Measurements from ENCODE around the gene KRT82.
"Not testable (repeated sequence)": the region's sequence is repeated elsewhere in the genome, so short reads cannot be mapped to it uniquely, and the experiment has no call there.

The KRT82 gene

DNA sequence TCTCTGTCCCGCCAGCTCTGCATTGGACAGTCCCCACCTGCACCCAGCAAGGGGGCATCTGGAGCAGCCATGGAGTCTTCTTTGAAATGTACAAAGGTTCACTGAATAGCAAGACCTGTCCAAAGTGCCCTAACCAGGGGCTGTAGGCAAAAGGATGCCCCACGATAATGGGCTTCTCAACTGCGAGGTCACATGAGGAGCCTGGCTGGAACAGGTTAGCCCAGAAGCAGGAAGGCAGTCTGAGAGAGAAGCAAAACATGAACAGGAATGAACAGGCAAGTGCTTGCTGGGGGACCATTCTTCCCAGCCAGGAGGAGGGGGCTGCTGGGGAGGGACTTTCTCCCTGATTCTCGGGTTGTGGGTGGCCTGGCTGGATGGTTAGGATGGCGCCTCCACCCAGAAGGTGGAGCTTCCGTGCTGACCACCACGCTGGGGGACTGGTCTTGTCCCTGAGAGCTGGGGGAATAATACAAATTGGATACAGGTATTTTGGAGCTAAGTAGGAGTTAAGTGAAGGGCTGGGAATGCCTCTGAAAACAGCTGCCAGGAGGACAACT lies 46.0 kb downstream of the KRT82 start:
- DNase-seq (ENCODE audit: low read depth) = no peak

DNA sequence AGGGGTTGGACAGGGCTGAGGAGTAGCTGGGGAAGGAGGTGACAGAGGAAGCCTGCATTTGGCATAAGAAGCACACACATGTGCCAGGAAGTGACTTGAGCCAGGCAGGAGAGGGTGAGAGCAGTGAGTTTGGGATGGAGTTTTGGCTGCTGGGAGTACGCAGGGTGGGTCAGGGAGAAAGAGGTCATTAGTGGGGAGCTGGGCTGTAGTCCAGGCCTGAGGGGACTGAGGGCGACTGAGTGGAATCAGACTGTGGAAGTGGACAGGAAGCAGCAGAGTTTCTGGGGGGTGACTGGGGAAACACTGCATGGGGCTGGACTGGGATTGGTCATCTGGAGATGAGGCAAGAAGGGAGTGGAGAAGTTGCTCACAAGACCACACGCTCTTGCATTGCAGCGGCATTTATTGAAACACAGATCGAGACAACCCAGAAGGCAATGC lies 46.5 kb downstream of the KRT82 start:
- DNase-seq (ENCODE audit: low read depth) = no peak

DNA sequence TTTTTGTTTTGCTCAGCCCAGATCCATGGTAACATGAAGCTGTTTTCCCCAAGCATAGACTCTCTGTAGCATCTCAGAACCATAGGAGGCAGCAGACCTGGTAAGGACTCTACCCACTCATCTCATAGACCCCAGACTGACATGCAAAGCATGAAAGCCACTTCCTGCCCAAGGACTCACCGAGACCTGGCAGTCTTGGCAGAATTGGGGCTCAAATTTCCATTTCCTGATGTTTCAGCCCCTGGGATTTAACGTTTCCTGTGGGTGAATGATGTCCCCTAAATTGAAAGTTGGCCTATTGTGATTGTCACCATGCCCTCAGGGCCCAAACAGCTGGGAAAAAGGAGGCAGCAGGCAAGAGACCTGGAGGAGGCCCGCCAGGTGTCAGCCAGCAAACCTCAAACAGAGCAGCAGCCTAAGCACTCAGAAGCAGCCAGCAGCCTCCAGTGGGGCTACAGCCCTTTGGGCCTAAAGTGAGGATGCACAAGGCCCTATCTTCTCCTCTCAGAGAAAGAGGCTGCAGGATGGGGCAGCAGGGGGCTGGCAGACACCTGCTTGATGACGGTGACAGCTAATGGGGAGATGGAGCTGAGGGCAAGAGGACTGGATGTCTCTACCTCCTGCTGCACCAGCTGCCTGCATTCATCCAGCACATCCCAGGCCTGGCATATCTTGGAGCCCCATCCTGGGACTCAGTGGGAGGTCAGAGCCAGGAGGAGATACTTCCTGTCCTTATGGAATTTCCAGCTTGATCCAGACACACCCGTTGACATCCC lies 47.4 kb downstream of the KRT82 start:
- no peak for DNase-seq (ENCODE audit: low read depth)

DNA sequence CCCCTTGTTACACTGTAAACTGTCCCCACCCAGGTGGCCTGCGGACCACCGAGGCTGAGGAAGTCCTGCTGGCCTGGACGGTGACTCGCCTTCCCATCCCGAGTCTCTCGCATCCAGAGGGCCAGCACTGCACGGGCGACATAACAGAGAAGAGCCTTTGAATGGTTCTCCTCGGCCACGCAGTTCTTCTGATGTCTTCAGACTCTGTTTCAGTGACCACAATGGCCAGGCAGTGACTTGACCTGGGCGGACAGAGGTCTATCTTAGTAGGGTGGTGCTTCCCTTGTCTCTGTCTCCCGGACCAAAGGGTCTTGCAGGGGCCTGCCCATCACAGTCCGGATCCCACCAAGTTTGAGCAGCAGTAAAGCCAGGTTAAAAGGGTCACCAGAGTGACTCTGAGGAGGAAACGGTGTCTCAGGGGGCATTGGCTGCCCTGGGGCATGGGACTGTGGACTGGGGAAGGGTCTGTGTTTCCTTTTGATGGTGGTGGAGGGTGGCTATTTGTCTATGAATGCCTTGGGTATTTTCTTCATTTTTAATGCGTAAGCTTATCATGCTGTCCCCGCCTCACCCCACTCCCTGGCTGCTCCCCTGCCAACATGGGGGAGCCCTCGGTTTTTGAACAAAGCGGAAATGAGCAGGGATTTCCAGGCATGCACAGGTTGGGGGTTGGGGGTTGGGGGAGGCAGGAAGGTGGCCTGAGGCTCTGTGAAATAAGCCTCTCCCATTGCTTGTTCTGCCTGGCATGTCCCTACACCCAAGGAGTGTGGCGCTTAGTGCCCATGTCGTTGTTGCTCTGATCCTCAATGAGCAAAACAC lies 49.2 kb downstream of the KRT82 start:
- no peak for DNase-seq (ENCODE audit: low read depth)

DNA sequence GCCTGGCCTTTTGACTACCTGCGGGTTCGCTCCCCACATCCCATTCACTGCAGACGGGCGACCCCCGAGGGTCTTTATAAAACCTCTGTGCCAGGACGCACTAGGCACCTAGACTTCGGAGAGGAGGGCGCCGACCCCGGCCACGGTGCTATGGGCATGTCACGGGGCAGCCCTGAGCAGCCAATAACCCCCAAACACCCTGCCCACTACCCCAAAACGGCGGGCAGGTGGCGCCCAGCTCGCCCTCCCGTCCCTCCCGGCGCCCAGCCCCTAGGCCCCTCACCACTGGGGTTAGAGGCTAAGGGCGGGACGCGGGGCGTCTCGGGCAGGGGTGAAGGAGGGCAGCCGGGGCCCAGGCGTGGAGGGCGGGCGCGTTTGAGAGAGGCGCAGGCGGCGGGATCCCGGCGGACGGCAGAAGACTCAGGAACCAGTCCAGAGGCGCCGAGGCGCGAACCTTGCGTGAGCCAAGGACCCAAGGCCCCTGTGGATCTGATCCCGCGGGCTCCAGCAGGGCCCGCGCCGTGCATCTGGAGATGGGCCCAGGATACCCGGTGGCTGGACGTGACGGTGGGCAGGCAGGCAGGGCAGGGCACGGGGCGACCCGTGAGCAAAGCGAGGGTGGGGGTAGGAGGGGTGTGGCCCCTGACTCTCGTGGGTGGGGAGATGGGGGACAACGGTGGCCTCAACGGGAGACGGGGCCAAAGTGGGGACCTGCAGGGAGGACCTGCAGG lies 49.9 kb downstream of the KRT82 start:
- no peak for DNase-seq (ENCODE audit: low read depth)

DNA sequence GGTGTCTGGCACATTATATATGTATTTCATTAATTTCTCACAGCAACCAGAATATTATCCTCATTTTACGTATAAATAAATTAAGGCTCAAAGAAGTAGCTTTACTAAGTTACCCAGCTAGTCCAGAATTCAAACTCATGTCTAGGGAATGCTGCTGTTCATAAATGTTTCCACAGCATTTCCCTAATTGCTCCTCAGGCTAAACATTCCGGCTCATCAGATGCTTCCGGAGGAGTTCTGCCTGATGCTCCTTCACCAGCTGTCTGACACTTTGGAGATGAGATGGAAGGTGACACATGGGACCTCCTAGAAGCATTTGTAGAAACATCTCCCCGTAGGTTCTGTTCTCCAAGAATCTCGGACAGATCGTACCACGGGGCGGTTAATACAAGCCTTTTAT lies 51.0 kb downstream of the KRT82 start:
- DNase-seq (ENCODE audit: low read depth) = no peak

DNA sequence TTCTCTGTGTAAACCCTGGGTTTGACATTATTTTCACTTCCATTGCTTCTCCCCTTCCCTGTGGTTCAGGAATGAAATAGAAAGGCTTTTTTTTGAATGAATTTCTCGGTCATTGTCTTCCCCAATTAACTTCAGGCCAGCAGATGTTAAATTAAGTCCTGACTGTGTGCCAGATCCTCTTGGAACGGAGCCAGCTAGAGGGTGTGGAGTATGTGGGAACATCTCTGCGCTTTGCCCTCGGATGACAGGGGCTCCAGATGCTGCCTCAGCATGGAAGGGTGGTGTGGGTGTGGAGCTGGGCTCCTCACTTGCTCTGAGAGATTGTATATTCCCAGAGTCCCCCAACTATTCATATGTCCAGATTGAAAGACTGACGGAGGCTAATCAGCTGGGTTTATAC lies 51.9 kb downstream of the KRT82 start:
- DNase-seq (ENCODE audit: low read depth) = no peak

DNA sequence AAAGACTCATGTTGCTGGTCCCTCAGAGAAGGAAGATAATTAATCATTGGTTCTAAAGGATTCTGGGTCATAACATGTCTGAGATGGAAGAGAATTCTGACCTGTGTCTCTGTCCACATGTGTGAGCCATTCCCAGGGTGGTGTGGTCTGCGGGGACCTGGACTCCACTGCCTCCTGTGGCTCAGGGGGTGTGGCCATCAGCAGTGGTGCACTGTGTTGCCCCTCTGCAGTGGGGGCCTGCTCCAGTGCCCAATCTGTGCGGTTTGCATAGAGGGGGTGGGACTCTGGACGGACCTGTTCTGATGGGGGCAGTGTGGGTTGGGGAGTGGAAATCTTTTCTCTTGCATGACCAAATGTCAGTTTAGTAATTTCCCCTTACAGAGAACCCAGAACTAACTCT lies 52.4 kb downstream of the KRT82 start:
- no peak for DNase-seq (ENCODE audit: low read depth)

DNA sequence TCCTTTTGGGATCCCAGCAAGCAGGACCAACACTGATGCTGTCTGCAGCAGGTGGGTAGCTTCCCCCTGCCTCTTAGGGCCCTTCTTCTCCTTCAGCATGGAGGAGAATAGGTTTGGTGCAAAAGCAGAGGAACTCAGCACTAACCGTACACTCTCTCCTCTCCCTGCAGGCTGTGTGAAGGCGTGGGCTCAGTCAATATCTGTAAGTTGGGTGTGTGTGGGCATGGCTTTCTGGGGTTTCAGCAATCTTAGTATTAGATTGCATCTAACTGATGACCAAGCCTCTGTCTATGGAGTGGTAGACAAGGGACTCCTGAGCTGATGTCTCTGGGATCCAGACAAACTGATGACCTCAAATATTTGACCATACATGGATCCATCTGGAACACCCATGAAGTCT lies 53.2 kb downstream of the KRT82 start:
- no peak for DNase-seq (ENCODE audit: low read depth)

DNA sequence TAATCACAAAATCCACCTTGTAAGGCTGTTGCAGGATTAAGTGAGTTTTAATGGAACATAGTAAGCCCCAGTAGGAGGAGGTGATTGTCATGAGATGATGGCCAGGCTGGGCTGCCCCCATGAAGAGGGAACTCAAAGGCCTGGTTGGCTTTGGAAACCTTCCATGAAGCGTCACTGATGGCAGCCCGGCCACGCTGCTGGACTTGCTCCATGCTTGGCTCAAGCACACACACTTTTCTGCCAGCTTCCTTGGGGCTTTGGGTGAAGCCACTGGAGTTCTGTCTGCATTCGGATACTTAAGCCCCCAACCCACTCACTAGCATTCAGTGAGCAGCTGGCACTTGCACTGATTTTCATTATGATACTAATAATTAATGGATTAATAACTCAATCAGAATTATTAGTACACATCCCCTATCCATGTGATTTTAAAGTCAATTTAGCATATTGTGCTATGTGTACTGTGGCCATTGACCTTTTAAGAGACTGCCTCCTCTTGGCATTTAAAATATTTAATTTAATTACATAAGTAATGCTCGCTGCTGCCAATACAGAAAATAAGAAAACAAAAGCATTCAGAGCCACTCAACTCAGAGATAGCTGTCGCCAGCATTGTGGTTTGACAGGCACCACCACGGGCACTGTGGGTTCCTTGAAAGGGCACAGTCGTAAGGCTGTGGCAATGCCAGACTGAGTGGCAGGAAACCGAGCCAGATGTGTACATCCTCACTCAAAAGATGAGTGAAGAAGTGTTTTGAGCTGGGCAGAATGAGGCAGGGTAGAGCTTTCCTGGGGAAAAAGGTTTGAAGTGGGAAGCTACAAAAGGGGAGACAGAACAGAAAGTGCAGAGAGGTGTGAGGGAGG lies 54.7 kb downstream of the KRT82 start:
- DNase-seq (ENCODE audit: low read depth) = no peak

DNA sequence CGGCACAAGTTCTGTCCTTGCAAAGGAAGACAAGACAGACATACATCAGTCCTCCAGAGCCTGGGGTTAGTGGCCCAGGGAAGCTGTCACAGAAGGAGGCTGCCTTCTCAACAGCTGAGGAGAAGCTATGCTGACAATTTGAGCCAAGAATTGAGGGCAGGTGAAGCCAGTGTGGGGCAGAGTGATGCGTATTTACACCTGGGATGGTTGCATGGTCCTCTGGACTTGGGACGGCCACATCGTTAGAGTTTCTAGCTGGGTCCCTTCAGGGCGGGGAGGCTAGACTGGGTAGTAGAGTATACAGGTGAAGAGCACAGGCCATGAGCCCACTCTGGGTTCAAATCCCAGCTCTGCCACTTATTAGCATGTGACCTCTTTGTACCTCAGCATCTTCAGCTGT lies 55.3 kb downstream of the KRT82 start:
- DNase-seq (ENCODE audit: low read depth) = no peak

DNA sequence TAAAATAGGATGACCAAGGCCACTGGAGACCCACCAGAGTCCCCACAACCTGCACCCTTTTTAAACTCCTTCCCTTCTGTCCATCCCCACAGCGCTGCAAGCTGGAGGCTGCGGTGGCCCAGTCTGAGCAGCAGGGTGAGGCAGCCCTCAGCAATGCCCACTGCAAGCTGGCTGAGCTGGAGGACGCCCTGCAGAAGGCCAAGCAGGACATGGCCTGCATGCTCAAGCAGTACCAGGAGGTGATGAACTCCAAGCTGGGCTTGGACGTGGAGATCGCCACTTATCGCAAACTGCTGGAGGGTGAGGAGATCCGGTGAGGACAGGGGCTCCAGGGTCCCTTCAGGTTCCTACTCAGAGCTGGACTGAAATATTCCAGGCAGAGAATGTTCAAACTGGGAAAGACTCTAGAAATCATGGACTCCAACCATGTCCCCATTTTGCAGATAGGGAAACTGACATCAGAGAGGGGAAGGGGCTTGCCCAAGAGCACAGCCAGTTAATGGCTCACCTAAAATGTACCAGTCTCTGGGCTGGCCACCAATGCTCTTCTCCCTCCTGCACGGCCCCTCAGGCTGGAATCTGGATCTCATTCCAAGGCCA lies 56.0 kb downstream of the KRT82 start:
- no peak for DNase-seq (ENCODE audit: low read depth)

DNA sequence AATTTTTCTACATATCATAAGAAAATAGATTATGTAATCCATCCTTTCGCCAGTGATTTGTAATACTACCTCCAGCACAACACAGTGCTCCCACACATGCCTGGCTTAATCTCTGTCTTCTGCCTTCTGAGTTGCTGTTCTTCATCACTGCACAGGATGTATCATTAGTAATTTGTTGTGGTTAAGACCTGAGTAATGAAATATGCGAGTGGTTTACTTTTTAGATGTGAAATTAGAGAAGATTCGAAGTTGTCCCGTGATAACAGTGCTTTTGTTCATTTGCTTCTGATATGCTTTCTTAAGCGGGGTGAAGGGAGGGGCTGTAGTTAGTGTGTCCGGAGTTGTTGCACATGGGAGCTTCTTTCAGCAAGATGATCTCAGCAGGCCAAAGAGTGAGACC lies 56.9 kb downstream of the KRT82 start:
- DNase-seq (ENCODE audit: low read depth) = no peak

DNA sequence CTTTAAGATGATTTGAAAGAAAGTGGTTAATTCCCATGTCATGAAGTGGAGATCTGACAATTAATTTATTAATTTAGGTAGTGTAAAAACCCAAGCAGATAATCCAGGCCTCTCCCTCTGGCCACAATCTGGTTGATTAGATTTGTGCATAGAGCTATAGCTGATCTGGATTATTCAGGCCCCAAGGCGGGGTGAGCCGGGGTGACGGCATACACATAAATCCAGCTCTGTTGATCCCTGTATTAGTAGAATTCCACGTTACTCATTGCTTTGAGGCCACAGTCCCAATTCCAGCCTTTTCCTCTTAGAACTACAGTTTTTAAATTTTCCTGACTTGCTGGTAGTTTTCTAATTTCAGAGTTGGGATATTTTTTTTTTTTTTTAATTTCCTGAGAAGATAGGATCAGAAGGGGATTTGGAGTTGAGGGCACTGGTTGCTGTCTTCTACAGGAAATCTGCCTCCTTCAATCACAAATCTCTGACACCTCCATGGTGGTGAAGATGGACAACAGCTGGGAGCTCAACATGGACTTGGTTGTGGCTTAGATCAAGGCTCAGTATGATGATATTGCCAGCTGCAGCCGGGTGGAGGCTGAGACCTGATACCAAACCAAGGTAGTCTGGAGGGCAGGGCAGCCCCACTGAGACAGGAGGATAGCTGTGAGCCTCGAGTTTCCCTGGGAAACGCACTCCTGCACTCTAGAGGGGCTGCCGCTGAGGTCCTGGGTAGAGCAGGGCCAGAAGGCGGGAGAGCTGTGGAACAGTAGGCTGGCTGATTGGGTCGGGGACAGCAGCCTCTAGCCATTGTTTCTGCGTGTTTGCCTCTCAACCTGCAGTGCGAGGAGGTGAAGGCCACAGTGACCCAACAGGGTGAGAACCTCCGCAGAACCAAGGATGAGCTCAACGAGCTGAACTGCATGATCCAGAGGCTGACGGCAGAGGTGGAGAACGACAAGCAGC lies 58.3 kb downstream of the KRT82 start:
- DNase-seq (ENCODE audit: low read depth) = no peak

DNA sequence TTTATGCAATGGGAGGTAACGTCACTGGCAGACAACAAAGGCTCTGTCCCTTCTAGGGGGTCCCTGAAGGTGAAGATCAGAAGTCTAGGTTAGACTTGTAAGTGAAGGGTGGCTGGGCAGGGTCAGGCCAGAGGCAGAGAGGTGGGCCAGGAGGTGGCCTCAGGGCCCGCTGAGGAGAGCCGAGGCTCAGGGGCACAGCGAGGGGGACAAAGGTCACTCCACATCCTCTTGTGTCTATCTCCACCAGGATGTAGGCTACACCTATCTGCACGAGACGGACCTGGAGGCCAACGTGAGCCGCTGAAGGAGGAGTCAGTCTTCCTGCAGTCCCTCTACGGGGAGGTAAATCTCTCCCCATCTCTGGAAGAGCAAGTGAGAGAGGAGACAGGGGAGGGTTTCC lies 59.1 kb downstream of the KRT82 start:
- no peak for DNase-seq (ENCODE audit: low read depth)

DNA sequence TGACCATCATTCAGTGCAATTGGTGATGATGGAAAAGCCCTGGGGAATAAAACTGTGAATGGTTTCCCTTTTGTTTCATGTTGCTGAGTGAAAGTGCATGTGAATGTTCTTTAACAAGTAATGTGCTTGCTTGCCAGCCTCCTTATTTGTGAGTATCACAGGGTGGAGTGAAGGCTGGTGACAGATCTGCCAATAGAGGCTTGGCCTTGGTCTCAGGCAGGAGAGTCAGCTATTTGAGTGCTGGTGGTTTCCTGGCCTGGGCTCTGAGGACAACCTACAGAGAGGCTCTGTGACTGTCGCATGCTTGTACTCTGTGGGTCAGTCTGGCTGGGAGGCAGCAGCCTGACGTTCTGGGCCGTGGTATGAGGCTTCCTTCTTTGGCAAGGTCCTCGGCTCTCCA lies 59.5 kb downstream of the KRT82 start:
- DNase-seq (ENCODE audit: low read depth) = no peak

DNA sequence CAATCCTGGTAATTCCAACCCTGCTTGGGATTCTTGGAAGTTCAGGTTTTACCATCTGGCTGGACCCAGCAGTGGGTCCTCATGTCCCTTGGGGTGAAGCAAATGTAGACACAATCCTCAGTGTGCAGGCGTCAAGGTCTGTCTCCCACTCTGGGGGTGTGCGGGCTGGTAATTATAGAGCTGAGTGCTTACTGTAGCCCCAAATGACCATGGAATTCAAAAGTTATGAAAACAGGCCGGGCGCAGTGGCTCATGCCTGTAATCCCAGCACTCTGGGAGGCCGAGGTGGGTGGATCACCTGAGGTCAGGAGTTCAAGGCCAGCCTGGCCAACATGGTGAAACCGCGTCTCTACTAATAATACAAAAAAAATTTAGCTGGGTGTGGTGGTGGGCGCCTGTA lies 61.1 kb downstream of the KRT82 start:
- not testable (repeated sequence) for DNase-seq (ENCODE audit: low read depth)

DNA sequence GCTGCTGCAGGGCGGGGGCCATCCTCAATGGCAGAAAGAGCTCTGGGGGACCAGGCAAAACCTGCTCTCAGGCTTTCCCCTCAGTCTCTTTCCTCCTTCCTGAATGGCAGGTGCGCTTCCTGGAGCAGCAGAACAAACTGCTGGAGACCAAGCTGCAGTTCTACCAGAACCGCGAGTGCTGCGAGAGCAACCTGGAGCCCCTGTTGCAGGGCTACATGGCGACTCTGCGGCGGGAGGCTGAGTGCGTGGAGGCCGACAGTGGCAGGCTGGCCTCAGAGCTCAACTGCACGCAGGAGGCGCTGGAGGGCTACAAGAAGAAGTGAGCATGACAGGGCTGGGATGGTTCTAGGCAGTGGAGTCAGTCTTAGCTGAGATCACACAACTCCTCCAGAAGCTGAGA lies 62.0 kb downstream of the KRT82 start:
- no peak for DNase-seq (ENCODE audit: low read depth)

All from CMK (cell line).